Hematopoietic multipotent progenitor cell treated with erythropoietin and hydrocortisone succinate and interleukin-3 and kit ligand, for 8 days (in vitro differentiated cells): ENCODE measurements around the gene MYO1D.
"Not testable (repeated sequence)": the region's sequence is repeated elsewhere in the genome, so short reads cannot be mapped to it uniquely, and the experiment has no call there.

Experiments
- DNase-seq: peaks from one replicate; pipeline ENCODE4 v3.0.0-alpha.2; 2015

MYO1D gene

DNA sequence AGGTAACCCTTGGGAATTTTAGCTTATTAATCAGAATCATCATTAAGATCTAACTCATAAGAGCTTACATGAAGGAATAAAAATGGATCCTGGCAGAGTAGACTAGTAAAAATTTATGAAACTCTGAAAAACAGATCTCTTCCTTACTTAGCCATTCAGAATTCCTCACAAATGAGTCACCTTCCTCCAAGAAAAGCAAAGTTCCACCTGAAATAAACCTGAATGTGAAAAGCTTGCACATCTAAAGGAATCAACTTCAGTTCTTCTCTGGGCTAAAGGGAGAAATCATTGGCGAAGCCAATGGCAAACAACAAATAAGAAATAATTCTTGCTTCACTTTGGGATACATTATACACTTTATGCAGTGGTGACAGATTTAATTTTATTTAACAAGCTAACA is 22.7 kb downstream of the MYO1D start:
- DNase-seq = no peak

DNA sequence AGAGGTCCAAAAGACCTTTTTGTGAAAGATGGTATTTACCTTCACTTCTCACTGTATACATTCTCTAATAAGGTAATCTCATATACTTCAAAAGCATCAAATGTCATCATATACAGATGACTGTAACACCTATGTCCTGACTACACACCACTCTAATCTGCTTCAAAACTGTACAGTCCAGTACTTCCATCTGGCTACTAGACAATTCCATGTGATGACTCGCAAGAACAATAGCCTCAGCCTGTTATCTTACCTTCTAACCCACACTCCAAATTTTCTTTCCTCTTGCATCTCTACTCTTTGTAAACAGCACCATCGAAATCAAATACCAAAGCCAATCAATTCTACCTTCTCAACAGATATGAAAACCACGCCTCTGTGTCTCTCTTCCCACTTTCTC is 24.1 kb downstream of the MYO1D start:
- no peak for DNase-seq

DNA sequence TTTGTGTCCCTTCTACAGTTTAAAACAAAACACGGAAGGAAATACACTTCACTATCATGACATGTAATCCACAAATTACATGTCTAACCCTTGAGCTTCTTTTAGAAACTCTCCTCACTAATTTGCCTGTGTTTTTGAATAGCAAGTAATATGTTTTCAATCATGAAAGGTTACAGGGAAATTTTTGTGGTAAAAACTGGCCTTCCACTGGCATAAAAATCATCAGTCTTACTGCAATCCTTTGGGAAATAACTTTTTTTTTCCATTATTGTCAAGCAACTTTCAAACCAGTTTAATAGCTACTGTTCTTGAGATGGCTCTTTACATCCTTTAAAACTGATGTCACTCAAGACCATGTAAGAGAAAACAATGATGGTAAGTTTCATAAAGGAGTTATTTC is 27.0 kb downstream of the MYO1D start:
- no peak for DNase-seq

DNA sequence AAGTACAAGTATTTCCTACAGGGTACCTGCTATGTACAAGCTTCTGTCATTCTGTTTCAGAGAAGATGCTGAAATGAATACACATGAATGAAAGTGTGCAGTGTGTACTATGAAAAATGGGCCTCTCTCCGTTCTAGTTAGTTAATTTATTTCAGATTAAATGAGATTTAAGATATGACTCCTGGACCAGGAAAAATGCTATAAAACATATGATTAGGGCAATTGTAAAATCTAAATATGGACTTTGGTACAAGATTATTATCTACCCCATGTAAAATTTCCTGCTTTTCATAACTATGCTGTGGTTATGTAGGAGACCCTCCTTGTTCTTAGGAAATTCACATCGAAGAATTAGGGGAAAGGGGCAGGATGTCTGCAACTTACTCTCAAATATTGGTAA is 28.9 kb downstream of the MYO1D start:
- no peak for DNase-seq

DNA sequence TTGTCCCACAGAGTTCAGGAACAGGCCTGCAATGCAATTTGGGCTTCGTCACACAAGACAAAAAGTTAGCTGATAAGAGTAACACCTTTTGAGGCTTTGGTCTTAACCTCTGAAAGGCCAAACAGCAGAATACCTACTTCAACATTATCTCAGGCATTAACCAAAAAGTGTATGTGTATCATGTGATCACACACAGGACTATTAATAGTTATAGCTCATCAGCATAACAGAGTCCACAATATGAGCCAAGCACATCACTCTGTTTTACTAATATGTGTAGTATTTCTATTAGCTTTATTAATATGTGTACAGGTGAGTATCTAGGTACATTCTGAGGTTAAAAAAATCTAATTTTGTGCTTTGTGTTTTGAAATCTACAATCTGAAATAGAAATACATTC is 30.8 kb downstream of the MYO1D start:
- no peak for DNase-seq

DNA sequence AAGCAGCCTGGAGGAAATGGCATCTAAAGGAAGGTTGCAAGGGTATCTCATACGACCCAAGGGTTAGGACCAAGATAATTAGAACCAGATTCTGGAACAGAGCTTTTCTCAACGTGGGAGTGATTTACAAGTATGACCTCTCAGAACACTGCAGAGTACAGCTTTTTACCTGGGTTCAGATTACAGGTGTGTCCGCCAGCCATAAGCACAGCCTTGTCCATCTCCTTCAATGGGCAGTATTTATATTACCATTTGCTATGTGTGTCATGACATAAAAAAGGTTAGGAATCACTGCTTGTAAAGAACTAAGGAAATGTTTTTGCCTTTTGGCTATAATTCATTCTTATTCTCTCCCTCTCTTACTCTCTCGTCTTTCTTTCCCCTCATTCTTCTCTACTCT is 36.7 kb downstream of the MYO1D start:
- DNase-seq = no peak

DNA sequence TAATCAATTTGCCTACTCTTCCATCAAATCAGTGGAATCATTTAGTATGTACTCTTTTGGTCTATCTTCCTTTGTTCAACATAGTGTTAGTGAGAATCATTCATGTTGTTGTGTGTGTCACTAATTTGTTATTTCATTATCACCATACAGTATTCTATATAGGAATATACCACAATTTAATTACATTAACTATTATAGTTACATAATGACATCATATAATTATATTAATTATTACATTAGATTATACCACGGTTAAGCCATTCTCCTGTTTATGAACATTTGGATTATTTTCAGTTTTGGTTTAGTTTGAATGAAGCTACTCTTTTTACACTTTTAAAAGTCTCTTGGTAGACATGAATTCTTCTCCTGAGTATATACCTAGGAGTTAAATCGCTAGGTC is 40.4 kb downstream of the MYO1D start:
- no peak for DNase-seq

DNA sequence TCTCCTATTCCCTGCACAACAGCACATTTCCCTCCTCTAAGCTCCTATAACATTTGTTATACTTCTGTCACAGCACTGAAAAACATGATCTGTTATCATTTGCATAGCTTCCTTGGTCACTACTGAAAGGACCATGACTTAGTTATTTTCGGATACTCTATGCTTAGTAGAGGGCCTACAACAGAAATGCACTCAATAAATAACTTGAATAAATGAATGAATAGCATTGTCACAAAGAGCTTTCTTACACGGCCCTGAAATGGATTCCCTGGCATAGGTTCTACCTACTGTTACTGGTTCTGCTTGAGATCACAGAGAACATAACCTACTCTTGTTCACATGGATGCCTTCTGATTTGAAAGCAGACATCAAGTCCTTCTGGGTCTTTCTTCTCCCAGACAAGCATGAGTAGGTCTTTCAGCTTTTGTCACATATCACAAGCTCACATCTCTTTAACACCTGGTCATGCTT is 41.6 kb downstream of the MYO1D start:
- no peak for DNase-seq

DNA sequence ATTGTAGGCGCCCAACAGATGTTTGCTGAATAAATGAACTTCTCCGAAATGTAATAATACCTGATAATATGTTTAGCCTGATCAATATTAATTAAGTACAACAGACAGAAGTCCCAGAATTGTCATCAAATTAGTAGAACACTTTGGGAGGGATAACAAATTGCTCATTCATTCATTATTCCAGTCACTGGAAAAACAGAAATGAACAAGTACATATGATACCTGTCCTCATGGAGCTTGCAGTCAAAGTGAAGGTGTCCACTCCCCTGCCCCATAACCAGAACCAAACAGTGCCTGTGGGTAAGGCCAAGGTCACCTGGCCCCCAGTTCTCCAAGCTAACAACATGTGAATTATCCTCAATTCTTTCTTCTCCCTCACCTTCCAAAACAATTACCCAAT is 42.8 kb downstream of the MYO1D start:
- DNase-seq = no peak

DNA sequence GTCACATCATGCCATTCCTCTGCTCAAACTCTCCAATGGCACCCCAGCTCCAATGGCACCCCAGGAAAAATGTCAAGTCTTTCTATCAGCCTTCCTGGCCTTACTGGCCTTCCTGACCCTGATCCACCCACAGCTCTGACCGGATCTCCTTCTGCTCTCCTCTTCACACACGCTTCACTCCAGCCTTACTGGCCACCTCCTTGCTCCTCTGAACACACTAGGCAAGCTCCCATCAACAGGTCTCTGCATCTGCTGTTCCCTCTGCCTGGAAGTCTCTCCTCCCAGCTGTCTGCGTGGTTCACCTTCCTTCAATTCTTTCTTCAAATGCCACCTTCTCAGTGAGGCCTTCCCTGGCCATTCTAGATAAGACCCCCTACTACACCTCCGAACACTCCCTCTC is 43.4 kb downstream of the MYO1D start:
- no peak for DNase-seq

DNA sequence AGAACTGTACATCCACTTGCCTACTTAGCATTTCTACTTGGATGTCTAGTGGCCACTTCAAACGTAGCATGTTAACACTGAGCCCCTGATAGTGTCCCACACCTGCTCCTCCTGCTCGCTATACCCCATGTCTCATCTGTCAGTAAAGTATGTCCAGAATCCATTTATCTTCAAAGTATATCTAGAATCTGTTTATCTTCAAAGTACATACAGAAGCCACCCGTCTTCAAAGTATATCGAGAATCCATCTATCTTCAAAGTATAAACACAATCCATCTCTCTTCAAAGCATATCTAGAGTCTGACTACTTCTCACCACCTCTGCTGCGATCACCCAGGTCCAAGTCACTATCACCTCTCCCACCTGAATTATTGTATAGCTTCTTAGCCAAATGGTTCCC is 43.8 kb downstream of the MYO1D start:
- no peak for DNase-seq

DNA sequence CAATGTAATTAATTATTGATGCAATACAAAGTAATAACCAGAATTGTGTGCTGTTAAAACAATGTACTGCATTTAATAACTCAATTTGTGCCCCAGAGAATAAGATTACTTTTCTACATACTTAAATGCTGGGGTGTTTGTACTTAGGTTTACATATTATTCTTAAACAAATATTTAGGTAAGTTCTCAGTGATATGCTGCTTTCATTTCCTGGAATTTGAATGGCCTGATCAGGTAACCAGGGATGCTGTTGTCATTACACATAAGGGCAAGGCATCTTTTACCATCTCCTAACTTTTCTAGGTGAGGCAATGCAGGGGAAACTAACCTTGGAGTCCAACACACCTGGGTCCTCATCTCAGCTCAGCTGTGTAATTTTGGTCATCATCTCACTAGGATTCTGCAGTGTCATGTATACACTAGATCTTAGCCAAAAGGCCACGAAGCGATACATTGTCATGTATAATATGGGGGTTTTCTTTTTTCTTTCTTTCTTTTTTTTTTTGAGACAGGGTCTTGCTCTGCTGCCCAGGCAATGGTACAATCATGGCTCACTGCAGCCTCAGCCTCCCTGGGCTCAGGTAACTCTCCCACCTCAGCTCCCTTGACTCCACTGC is 45.2 kb downstream of the MYO1D start:
- DNase-seq = no peak

DNA sequence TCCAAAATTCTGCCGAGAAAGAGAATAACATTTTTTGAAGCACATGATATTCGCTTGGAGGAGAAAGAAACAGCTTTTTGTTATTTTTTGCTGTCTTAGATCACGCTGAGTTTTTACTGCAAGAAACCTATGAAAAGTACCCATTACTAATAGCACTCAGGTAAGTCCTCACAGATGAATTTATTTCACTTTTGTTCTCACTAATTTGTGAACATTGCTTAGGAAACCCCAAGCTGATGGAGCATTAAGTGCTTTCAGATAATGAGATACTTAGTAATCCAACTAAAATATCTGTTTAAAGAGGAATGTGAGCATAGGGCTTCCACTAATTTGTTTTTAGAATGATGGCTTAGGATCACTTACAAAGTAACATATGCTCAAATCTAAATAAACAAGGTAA is 45.7 kb downstream of the MYO1D start:
- no peak for DNase-seq

DNA sequence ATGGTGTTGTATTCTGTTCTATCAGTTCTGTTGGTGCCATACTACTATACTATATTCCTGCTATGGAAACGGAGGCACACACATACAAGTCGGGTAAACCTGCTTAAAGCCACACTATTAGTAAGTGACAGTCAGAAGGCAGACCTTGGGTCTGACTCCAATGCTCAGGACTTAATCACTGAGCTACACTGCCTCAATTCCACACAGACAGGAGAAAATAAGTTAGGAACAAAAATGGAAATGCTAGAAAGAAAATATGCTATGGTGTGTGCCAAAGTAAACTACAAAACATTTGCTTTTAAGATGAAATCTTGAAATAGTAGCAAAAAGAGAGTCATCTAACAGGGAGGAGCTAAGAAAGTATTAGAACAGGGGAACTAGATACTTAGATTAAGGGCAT is 48.1 kb downstream of the MYO1D start:
- no peak for DNase-seq

DNA sequence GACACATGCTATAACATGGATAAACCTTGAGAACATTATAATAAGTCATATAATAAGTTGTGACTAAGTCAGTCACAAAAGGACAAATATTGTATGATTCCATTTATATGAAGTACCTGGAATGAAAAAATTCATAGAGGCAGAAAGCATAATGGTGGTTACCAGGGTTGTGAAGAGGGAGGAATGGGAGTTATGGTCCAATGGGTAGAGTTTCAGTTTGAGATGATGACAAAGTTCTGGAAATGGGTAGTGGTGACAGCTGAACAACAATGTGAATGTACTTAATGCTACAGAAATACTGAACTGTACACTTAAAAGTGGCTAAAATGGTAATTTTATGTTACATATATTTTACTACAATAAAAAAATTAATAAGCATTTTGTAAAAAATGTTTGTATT is 49.7 kb downstream of the MYO1D start:
- no peak for DNase-seq

DNA sequence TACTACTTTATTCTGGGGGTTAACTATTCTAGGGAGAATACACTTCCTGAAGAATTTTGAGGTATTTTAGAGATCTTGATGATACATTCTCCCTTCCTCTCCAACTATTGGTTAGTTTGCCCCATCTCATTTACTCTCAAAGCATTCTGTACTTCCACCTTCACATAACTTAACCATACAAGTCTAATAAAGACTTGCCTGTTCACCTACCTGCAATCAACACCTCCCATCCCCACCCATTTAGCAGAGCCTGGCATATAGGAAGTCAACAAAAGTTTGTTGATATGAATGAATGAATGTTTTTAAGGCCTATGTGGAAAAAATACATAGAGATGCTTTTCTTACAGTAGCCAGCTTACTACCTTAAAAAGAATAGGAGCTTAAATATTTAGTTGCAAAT is 50.8 kb downstream of the MYO1D start:
- DNase-seq = no peak

DNA sequence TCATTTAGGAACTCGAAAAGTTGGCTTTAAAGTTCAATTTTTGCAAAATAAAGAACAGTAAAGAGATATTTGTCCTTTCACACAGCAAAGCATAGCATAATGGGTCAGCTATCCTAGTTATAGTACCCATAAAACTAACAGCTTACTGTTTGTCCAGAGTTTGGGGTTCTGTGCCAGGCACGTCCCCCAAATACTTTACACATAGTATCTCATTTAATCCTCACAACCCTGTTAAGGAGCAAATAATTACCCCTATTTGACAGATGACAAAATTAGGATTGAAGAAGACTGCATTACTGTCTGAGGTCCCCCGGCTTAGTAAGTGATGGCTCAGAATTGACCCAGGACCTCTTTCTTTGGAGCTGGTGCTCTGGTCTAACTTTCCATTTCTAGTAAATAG is 52.6 kb downstream of the MYO1D start:
- DNase-seq = no peak

DNA sequence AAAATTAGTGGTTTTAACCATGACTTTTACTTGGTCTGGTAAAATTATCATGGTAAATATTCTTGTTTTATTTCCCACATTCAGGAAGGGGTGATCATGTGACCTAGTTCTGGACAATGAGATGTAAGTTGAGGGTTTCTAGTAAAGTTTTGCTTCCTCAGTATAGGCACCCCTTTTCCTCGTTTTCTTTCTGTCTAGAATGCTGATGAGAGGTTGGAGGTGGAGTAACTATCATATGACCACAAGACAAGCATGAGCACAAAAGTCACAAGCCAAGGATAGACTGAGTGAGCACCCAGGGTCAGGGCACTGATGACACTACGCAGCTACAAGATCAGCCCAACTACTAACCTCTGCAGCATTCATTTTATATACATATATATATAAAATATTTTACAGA is 53.9 kb downstream of the MYO1D start:
- DNase-seq = peak; percentile 74

DNA sequence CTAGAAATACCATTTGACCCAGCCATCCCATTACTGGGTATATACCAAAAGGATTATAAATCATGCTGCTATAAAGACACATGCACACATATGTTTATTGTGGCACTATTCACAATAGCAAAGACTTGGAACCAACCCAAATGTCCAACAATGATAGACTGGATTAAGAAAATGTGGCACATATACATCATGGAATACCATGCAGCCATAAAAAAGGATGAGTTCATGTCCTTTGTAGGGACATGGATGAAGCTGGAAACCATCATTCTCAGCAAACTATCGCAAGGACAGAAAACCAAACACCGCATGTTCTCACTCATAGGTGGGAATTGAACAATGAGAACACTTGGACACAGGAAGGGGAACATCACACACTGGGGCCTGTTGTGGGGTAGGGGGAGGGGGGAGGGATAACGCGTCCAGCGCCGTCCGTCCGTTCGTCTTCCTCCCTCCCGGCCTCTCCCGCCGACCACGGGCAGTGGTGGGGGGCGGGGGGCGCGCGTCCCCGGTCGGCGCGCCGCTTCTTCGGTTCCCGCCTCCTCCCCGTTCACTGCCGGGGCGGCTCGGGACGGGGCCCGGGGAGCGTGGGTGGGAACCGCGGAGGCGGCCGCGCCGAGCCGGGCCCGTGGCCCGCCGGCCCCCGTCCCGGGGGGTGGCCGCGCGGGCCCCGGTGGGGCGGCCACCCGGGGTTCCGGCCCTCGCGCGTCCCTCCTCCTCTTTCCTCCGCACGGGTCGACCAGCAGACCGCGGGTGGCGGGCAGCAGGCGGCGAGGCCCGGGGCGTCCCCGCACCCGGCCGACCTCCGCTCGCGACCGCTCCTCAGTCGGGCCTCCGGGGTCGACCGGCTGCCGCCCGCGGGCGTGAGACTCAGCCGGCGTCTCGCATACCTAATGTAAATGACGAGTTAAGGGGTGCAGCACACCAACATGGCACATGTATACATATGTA is 54.7 kb downstream of the MYO1D start:
- not testable (repeated sequence) for DNase-seq

DNA sequence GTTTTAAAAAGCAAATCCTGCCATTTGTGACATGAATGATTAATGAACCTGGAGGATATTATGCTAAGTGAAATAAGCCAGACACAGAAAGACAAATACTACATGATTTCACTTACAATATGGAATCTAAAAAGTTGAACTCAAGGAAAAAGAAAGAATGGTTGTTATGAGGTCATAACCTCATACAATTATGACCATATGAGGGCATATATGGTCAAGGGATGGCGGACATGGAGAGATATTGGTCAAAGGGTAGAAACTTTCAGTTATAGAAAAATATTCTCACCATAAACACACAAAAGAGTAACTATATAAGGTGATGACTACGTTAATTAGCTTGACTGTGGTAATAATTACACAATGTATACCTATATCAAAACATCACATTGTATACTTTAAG is 56.5 kb downstream of the MYO1D start:
- no peak for DNase-seq

DNA sequence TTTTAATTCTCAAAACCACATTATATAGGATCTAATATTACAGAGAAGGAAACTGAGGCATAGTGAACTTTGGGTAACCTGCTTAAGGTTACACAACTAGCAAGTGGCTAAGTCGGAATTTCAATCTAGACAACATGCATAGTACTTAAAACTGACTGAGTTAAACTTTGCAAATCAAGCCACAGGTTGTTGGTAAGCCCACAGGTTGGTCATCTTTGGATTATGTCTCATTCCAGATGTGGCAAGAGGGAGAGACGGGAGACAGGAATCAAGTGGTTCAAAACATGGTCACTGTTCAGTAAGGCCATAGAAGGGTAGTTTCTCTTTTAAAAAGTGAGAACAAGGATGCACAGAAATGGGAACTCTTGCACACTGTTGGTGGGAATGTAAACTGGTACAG is 57.1 kb downstream of the MYO1D start:
- DNase-seq = no peak

DNA sequence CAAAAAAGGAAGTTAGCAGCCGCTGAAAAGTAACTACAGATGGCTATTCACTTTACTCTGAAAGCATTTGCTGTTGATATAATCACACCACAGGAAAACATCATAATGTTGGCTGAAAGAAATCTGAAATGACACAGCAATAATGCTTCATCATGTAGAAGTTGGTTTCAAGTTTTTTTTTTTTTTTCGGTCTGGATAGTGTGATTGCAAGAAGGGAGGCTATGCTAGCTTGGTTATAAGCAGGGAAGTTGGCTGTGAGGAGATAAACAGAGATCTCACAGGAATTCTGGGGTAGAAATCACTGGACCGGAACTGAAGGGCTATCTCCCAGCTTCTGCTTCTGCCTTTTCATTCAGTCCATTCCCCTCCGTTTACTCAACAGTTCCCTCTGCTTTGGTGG is 57.9 kb downstream of the MYO1D start:
- peak; percentile 85 for DNase-seq

DNA sequence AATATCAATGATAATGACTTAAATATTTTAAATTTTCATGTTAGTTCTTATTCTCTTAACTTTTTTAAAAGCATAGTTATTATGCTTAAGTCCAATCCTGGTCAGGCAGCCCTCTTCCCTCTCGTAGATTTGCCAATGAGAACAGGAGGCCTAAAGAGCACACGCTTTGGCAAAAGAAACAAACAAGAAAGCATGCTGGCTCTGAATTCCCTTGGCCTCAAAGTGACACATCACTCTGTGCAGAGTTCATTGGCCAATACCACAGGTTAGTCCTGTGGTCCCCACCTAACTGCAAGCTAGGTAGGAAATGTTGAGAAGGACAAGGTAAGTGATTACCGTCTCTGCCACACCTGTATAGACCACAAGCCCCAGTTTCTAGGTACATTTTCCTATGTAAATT is 61.5 kb downstream of the MYO1D start:
- no peak for DNase-seq

DNA sequence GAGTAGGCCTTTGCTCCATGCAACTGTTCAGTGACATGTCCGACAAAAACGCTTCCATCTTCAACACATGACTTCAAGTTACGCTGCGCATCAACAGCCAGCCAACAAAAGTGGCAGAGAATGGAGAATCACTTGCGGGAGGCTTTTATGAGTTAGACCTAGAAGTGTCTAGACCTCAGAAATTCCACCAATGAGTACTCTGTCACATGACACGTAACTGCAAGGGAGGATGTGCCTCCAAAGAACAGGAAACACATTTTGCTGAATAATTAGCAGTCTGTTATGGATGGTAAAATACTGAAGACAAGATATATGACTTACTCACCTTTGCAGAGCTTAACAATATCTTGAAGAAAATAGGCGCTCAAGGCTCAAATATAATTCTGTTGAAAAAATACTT is 62.1 kb downstream of the MYO1D start:
- no peak for DNase-seq

DNA sequence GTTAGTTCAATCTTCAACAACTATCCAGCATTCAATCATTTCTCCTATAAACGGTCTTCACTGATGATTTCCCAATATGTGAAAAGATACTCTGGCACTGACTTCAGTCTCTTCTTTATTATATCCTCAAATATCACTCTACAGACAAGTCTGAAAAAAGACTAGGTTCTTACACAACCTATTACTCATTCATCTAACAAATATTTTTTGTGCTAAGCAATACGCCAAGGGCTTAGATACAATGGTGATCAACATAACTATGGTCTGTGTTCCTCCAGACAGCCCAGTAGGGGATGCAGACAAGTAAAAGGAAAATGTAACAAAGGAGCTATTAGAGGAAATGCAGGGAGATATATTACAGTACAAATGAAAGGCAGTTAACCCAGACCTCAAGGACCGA is 63.9 kb downstream of the MYO1D start:
- DNase-seq = no peak
